HG03139 (cell line): ENCODE results near the gene MTF1.

ENCODE experiments used
- ATAC-seq: cut with Tn5 transposase; IDR thresholded peaks from one replicate; pipeline ENCODE4 v1.9.1; 2021; ENCODE audit not compliant: unreplicated experiment

Gene MTF1

GRCh38 chr1:37868466-37868865 lies 9.1 kb upstream of the MTF1 start:
- ATAC-seq = no peak

DNA sequence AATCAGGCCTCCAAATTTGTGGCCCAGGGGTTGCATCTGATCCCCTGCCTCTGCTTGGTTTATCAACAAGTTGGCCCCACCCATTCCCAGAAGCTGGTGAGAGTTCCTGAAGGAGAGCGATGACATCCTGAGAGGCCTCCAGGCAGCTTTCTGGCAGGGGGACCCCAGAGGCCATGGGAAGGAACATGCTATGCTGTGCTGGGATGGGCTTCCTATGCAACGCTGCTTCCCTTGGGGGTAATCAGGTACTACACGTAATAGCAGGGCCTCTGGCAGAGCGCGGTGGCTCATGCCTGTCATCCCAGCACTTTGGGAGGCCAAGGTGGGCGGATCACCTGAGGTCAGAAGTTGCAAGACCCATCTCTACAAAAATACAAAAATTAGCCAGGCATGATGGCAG lies 8.4 kb upstream of the MTF1 start:
- no peak for ATAC-seq

- no peak for ATAC-seq
Observed at GRCh38 chr1:37866491-37866890, 7.1 kb upstream of the MTF1 start.

GRCh38 chr1:37865348-37866120 lies 6.1 kb upstream of the MTF1 start:
- ATAC-seq = no peak

DNA sequence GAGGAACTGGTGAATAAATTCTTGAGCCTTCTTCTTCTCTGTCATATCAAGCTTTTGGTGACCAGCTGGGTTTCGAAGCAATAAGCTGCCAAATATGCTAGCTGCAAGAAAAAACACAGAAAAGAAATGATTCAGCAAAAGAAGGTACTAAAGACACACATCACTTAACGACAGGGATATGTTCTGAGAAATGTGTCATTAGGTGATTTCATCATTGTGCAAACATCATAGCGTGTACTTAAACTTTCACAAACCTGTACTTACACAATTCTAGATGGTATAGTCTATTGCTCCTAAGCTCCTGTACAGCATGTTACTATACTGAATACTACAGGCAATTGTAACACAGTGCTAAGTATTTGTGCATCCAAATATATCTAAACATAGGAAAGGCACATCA lies 2.9 kb upstream of the MTF1 start:
- no peak for ATAC-seq

GRCh38 chr1:37861151-37861550 lies 1.8 kb upstream of the MTF1 start:
- ATAC-seq = no peak

DNA sequence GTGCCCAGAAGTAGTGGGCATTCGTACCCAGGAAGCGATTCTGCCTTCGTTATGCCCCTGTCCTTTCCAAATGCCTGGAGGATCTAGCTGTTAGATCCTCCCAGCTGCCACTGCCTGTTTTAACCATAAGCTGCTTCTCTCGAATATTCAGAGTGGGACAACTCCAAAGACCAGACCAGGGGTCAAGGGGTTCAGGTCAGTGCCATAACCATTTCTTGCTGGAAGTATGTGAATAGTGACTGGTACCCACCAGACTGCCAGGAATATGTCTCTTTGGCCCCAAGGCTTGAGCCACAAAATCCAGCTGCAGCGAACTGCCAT lies 914 bp upstream of the MTF1 start:
- no peak for ATAC-seq

DNA sequence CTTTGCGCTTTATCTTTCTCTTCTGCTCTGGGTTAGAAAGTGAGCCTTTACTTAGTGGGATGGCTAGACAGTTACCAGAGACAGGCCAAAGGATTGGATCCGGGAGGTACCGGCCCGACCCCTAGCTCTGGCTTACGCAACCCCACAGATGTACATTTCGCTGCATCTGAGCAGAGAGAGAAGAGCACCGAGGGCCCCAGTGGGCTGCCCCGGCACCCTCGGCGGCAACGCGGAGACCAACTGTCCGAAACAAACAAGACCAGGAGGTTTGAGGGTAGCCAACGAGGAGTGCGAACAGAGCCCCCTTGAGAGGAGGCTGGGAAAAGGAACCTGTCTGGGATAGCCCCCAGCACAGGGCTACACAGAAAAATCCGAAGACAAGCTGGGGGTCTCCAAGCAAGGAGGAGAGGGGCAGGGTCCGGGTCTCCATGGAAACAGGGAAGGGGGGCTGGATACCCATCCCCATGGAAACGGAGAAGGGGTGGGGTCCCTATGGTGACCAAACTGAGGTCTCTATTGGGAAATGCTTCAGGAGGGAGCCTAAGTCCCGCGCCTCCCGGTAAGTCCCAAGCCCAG lies 373 bp downstream of the MTF1 start:
- peak; percentile 15 for ATAC-seq

DNA sequence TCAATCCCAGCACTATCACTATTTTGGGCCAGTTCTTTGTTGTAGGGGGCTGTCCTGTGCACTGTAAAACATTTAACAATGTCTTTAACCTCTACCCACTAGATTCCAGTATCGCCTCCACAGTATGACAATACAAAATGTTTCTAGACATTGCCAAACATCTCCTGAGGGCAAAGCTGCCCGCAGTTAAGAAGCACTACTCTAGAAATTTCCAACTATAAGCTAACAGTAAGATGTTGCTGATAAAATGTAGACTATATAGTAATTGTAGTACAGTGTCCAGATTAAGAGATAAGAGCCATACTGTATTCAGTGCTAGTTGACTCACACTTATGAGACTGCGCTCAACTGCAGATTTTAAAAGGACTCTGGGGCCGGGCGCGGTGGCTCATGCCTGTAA lies 5.0 kb downstream of the MTF1 start:
- no peak for ATAC-seq

DNA sequence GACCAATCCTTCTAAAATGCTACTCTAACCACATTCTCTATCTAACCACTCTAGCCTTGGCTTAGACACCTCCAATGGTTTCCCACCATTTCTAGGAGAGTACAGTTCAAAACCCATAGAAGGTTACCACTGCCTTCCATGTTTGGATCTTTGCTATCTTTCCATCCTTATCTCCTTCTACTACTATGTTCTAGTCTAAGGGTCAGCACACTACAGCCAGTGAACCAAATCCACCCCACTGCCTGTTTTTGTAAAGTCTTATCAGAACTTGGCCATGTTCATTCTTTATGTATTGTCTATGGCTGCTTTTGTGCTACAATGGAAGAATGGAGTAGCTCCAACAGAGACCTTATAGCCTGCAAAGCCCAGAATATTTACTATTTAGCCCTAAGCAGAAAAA lies 6.2 kb downstream of the MTF1 start:
- no peak for ATAC-seq

DNA sequence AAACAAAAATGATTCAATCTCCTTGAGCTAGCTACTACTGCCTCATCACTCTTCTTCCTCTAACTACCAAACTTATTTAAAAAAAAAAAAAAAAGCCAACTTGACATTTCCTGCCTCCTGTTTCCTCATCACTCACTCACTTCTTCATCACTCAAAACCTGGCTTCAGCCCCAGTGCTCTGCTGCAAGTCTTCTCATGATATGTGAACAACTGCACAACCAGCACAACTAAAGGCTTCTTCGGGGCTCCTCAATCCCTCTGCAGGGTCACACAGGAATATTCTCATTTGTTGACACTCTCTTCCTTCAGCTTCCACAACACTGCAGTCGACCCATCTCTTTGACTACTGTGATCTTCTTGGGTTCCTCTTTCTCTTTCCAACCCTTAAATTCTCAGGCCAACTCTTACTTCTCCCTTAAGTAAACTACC lies 7.6 kb downstream of the MTF1 start:
- ATAC-seq = no peak

DNA sequence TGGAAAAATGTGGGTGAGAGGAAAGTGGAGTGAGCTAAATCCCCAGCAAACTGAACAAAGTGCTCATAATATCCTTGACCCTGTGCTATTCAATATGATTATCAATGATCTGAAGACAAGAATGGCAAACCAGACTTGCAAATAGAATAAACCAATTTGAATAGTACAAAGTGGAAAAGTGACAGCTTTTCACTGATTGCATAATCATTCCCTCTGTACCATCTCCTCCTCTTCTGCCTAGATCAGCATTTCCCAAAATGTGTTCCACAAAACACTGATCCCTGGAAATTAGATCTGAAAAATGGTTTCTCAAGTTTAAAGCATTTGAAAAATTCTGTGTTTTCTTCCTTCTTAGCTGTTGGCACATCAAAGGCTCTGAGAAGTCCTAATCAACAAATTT lies 8.1 kb downstream of the MTF1 start:
- no peak for ATAC-seq

DNA sequence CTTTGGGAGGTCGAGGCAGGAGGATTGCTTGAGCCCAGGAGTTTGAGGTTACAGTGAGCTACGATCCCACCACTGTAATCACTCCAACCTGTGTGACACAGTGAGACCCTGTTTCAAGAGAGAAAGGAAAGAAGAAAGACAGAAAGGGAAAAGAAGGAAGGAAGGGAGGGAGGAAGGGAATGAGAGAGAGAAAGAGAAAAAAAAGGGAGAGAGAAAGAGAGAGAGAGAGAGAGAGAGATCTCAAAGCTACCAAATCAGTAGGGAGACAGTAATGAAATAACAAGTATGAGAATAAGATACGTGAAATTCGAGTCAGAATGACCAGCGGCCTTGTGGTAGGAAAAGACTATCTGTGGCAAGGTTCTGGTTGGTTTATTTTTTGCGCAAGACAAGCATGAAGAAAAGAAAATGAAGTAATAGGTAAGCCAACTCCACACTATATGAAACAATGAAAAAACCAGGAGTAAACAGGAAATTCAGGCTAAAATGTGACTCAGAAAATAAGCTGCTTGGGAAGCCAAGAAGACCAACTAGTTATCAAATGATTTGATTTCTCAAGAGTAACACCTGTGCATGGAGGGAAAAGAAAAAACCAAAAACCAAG lies 8.9 kb downstream of the MTF1 start:
- no peak for ATAC-seq

- ATAC-seq = no peak
Observed at GRCh38 chr1:37849480-37849879, 9.9 kb downstream of the MTF1 start.

- ATAC-seq = no peak
Observed at GRCh38 chr1:37846647-37847339, 12.6 kb downstream of the MTF1 start.

GRCh38 chr1:37845786-37846185 lies 13.6 kb downstream of the MTF1 start:
- no peak for ATAC-seq

DNA sequence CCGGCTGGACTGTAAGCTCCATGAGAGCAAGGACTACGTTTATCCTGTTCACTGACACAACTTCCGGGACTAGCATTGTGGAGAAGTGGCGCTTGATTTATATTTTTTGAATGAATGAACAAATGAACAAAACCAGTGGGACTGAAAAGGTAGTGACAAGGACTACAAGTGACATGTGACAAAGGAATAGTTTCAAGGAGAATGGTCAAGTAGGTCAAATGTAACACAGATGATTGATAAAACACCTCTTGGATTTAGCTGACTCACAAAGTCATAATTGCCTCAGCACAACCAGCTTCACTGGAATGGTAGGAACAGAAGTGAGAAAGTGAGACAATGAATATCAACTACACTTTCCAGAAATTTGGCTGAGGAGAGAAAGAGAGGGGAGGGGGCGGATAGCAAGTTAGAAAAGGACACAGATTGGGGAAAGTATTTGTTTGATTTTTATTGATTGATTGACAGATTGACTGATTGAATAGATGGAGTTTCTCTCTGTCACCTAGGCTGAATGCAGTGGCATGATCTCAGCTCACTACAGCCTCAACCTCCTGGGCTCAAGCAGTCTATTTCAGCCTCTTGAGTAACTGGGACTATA lies 14.2 kb downstream of the MTF1 start:
- no peak for ATAC-seq

DNA sequence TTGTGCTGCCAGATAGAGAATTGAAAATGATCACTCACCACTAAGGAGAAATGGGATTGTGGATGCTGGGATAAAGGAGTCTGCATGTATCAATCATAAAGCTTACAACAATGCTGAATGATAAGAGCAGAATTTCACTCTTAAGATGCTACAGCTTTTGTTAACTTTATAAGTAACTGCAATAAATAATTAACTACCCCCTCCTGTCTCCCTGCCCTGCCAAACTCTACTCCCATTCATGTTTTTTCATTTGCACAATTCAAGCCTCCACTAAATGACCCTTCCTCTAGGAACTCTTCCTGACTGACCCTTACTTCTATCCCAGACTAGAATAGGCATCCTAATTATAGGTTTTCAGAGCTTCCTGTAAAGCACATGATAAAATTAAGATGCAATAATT lies 14.9 kb downstream of the MTF1 start:
- ATAC-seq = no peak

DNA sequence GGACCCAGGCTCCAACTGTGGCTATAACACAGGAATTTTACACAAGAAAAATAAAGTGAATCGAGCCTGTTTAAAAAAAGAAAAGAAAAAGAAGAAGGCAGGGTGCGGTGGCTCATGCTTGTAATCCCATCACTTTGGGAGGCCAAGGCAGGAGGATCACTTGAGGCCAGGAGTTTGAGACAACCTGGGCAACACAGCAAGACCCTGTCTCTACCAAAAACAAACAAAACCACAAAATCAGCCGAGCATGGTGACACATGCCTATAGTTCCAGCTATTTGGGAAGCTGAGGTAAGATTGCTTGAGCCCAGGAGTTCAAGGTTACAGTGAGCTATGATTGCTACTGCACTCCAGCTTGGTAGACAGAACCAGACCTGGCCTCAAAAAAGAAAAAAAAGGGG lies 17.7 kb downstream of the MTF1 start:
- ATAC-seq = no peak

GRCh38 chr1:37840711-37841110 lies 18.7 kb downstream of the MTF1 start:
- no peak for ATAC-seq

DNA sequence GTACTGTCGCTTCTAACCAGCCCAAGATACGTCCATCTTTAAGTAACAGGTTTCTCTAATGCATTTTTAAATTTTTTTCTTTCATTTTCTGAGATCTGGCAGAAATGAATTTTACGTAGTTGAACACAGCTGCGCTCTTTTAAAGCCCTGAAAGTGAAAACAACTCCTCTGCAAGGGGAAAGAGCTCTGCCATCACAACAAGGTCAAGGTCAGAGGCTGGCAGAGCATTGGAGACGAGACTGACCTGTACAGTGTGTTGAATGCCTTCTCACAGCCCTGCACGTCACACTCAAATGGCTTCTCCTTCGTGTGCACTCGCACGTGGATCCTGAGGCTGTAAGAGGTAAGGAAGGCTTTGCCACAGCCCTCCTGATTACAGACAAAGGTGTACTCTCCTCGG lies 19.7 kb downstream of the MTF1 start:
- ATAC-seq = no peak

- ATAC-seq = no peak
Observed at GRCh38 chr1:37836788-37837187, 22.6 kb downstream of the MTF1 start.
